HG03045 (cell line): ENCODE measurements around the gene GRIK1.

Source experiments
- ATAC-seq: cut with Tn5 transposase; IDR thresholded peaks from one replicate; pipeline ENCODE4 v1.9.1; 2021; ENCODE audit warnings: mild to moderate bottlenecking, moderate library complexity; ENCODE audit not compliant: unreplicated experiment

GRIK1 gene

GRCh38 chr21:29829564-29830275 is 110.1 kb downstream of the GRIK1 start:
- ATAC-seq, result no peak

- no peak for ATAC-seq
Observed at GRCh38 chr21:29827647-29828046, 112.1 kb downstream of the GRIK1 start.

- no peak for ATAC-seq
Observed at GRCh38 chr21:29827236-29827635, 112.6 kb downstream of the GRIK1 start.

- ATAC-seq, result no peak
Observed at GRCh38 chr21:29826386-29826785, 113.4 kb downstream of the GRIK1 start.

GRCh38 chr21:29825936-29826335 is 113.9 kb downstream of the GRIK1 start:
- ATAC-seq, result no peak

- no peak for ATAC-seq
Observed at GRCh38 chr21:29825345-29825744, 114.5 kb downstream of the GRIK1 start.

- ATAC-seq, result no peak
Observed at GRCh38 chr21:29822064-29822463, 117.7 kb downstream of the GRIK1 start.

- no peak for ATAC-seq
Observed at GRCh38 chr21:29821230-29821629, 118.6 kb downstream of the GRIK1 start.

GRCh38 chr21:29819675-29820326 is 120.0 kb downstream of the GRIK1 start:
- ATAC-seq, result no peak

- no peak for ATAC-seq
Observed at GRCh38 chr21:29818383-29818921, 121.3 kb downstream of the GRIK1 start.

GRCh38 chr21:29817450-29817849 is 122.3 kb downstream of the GRIK1 start:
- no peak for ATAC-seq

- ATAC-seq, result no peak
Observed at GRCh38 chr21:29812947-29813346, 126.8 kb downstream of the GRIK1 start.

GRCh38 chr21:29810871-29811270 is 128.9 kb downstream of the GRIK1 start:
- ATAC-seq, result no peak

GRCh38 chr21:29808153-29808552 is 131.6 kb downstream of the GRIK1 start:
- no peak for ATAC-seq

- no peak for ATAC-seq
Observed at GRCh38 chr21:29805105-29805504, 134.7 kb downstream of the GRIK1 start.

GRCh38 chr21:29803191-29803590 is 136.6 kb downstream of the GRIK1 start:
- no peak for ATAC-seq

GRCh38 chr21:29801122-29801521 is 138.7 kb downstream of the GRIK1 start:
- no peak for ATAC-seq

- ATAC-seq, result no peak
Observed at GRCh38 chr21:29800056-29800455, 139.7 kb downstream of the GRIK1 start.

GRCh38 chr21:29798840-29799239 is 141.0 kb downstream of the GRIK1 start:
- no peak for ATAC-seq

GRCh38 chr21:29797155-29797554 is 142.6 kb downstream of the GRIK1 start:
- ATAC-seq, result no peak

- ATAC-seq, result no peak
Observed at GRCh38 chr21:29793712-29794111, 146.1 kb downstream of the GRIK1 start.

GRCh38 chr21:29789393-29789792 is 150.4 kb downstream of the GRIK1 start:
- ATAC-seq, result no peak
